HL-60 (cell line): ENCODE results near the gene NPSR1.

Source experiments
- POLR2AphosphoS5 ChIP-seq: IDR thresholded peaks from 2 replicates; pipeline ENCODE4 v1.6.1; 2012; ENCODE audit warnings: low read depth
- TF ChIP-seq, protein P1 (sequence below): IDR thresholded peaks from one replicate; pipeline ENCODE4 v1.5.1; 2011; ENCODE audit warnings: low read length, control low read depth, inconsistent platforms; ENCODE audit not compliant: insufficient read depth

DNA sequence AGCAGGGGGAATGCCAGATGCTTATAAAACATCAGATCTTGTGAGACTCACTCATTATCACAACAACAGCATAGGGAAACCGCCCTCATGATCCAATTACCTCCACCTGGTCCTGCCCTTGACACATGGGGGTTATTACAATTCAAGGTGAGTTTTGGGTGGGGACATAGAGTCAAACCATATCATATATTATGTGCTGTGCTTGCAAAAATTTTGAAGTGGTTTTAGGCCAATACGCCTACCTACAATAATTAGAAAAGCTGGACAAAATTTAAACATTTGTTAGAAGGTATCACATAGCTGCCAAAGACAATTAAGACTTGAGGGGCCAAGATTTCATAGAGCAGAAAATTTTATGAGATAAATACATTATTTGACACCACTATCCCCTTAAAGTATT is 29.5 kb downstream of the NPSR1 start:
- TF ChIP-seq POLR2AphosphoS5 = no peak
- TF ChIP-seq, protein P1, sequence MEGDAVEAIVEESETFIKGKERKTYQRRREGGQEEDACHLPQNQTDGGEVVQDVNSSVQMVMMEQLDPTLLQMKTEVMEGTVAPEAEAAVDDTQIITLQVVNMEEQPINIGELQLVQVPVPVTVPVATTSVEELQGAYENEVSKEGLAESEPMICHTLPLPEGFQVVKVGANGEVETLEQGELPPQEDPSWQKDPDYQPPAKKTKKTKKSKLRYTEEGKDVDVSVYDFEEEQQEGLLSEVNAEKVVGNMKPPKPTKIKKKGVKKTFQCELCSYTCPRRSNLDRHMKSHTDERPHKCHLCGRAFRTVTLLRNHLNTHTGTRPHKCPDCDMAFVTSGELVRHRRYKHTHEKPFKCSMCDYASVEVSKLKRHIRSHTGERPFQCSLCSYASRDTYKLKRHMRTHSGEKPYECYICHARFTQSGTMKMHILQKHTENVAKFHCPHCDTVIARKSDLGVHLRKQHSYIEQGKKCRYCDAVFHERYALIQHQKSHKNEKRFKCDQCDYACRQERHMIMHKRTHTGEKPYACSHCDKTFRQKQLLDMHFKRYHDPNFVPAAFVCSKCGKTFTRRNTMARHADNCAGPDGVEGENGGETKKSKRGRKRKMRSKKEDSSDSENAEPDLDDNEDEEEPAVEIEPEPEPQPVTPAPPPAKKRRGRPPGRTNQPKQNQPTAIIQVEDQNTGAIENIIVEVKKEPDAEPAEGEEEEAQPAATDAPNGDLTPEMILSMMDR = no peak
